HG02885 (cell line): ENCODE results near the gene STARD3.

Source experiments
- ATAC-seq: cut with Tn5 transposase; IDR thresholded peaks from one replicate; pipeline ENCODE4 v1.9.1; 2021; ENCODE audit warnings: mild to moderate bottlenecking; ENCODE audit not compliant: unreplicated experiment, poor library complexity

The STARD3 gene

DNA sequence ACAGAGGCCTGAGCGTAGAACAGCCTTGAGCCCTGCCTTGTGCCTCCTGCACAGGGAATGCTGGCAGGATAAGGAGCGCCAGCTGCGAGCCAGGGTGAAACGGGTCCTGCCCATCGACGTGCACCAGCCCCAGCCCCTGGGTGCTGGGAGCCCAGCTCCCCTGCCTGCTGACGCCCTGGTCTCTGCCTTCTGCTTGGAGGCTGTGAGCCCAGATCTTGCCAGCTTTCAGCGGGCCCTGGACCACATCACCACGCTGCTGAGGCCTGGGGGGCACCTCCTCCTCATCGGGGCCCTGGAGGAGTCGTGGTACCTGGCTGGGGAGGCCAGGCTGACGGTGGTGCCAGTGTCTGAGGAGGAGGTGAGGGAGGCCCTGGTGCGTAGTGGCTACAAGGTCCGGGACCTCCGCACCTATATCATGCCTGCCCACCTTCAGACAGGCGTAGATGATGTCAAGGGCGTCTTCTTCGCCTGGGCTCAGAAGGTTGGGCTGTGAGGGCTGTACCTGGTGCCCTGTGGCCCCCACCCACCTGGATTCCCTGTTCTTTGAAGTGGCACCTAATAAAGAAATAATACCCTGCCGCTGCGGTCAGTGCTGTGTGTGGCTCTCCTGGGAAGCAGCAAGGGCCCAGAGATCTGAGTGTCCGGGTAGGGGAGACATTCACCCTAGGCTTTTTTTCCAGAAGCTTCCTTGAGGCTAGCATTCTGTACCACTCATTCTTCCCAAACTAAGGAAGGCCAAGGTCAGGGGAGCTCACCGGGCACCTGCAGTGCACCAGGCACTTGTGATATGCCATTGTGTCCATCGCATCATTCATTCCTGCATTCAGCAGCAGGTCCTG lies 33.2 kb downstream of the STARD3 start:
- ATAC-seq = no peak

DNA sequence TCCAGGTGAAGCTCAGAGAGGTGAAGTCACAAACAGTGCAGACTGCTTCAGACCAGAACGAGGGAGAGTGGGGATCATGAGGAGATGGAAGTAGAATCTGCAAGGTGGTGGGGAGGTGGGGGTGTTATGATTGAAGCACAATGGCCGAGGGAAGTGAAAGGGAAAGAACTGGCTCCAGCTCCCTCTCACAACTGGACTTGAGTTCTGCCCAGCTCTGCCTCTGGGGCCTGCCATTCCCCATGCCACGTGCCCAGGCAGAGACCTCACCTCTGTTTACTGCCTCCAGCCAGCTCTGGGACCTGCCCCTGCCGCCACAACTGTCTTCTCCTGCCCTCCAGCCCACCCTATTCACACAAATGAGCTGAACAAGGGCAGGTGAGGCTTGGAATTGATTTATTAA lies 33.8 kb downstream of the STARD3 start:
- no peak for ATAC-seq

- no peak for ATAC-seq
Observed at GRCh38 chr17:39671651-39672521, 34.9 kb downstream of the STARD3 start.

DNA sequence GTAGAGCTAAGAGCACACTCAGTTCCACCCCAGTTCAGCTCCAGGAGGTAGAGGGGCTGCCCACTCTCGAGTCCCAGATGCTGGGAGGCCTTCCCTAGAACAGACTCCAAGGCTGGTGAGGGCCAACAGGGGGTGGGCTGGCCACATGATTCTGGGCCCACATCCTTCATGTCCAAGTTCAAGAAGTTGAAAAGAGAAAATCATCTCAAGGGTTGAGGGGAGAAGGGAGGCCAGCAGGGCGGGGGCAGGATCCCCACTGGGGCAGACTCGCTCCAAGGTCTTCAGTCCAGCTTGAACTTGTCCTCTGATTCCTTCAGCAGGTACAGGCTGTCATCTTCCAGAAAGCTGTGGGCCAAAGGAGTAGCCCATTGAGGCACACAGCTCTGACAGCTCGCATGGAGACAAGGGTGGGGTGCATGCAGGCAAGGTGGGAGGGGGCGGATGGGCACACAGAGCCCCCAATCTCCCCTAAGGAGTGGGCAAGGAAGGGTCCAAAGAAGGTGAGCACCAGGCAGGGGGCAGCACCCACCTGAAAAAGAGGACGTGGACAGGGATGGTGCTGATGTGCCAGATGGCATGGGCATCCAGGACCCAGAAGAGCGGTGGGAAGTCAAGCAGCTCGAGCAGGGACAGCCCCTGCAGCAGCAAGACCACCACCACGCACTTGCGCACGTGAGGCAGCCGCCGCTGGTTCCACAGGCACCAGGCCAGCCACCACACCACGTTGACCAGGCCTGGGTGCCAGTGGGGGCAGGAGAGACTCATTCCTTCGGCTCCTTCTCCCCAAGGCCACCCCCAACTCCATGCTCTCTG lies 35.8 kb downstream of the STARD3 start:
- no peak for ATAC-seq

DNA sequence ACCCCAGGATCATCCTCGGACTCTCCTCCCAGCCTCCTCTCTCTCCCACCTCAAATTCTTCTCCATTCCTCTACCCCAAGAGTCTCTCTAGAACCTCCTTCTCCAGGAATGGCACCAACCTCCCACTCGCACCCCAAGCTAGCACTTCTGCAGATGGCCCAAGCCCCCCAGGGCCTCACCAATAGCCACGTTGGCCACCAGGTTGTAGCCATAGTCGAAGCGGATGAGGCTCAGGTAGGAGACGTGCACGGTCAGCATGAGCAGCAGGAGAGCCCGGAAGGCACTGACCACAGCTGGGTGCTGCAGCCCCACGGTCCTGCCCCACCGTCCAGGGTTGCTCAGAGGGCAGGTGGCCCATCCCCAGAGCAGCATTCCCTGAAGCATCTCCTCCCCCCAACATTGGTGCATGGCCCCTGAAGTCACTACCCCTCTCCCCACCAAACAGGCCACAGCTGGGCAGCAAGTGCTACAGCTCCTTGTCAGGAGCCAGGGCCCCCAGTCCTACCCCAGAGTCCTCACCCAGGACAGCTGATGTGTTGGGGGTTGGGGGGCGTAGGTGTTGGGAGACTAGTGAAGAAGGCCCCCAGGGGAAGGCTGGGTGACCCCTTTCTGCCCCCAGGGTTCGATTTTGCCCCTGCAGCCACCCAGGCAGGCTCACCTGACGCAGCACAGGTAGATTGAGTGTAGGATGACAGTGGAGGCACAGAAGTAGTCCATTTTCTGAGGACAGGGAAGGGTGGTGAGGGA lies 36.6 kb downstream of the STARD3 start:
- ATAC-seq = no peak

- no peak for ATAC-seq
Observed at GRCh38 chr17:39674179-39674578, 37.2 kb downstream of the STARD3 start.

DNA sequence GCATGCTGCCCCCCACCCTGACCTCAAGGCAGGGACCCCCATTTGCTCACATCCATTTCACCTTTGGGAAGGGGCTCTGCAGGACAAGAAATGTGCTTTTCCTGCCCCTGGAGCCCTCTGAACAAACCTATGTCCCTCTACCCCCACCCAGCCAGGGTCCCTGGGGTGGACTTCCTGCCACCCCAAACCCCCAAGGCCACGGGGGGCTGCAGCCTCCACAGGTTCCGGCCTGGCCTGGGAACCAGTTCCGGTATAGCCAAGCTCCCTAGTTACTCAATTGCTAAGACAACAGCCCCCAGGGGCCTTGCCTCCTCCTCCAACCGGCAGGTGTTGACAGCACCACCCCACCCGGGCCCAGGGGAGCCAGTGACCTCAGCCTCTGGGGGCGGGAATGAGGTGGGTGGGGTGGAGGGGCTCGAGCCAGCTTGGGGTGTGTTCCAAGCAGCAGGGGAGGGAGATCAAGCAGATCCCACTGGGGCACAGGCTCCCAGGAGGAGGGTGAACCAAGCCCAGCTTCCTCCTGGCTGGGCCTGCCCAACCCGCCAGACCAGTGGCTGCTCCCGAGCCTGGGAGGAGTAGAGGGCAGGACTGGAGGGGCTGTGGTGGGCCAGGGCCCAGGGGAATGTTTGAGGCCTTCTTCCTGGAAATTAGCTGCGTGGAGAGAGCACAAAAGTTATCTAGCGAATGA lies 37.9 kb downstream of the STARD3 start:
- ATAC-seq = no peak

GRCh38 chr17:39675390-39676082 lies 38.6 kb downstream of the STARD3 start:
- ATAC-seq = no peak

GRCh38 chr17:39676198-39676819 lies 39.4 kb downstream of the STARD3 start:
- ATAC-seq = peak; percentile 53

GRCh38 chr17:39677072-39677471 lies 40.1 kb downstream of the STARD3 start:
- no peak for ATAC-seq

GRCh38 chr17:39677542-39678339 lies 40.8 kb downstream of the STARD3 start:
- ATAC-seq = no peak

DNA sequence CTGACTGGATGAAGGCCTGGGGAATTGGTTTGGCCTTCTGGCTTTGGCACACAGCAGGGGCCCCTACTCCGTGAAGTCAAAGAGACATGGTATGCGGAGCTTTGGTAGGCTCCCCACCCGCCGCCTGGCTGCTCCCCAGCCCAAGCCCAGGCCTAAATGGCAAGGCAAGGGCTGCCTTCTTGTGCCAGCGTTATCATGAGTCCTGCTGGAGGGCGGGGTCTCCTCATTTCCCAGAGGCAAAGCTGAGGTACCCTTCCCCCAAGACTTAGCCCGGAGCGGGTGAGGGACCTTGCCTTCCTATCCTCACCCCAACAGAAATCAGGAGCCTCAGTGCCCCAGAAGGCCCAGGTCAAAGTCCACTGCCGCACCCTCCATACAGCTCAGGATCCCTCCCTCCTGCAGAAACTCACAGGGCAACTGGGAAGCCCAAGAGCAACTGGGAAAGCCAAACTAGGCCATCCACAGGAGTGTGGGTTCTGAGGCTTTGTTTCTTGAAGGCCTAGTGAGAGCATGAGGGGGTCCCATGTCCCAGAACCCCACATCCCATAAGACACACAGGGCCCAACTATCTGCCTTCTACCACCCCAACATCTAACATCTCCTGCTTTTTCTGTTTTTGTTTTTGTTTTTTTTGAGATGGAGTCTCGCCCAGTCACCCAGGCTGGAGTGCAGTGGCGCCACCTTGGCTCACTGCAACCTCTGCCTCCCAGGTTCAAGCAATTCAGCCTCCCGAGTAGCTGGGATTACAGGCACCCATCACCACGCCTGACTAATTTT lies 41.6 kb downstream of the STARD3 start:
- ATAC-seq = no peak

GRCh38 chr17:39679521-39680192 lies 42.7 kb downstream of the STARD3 start:
- no peak for ATAC-seq

DNA sequence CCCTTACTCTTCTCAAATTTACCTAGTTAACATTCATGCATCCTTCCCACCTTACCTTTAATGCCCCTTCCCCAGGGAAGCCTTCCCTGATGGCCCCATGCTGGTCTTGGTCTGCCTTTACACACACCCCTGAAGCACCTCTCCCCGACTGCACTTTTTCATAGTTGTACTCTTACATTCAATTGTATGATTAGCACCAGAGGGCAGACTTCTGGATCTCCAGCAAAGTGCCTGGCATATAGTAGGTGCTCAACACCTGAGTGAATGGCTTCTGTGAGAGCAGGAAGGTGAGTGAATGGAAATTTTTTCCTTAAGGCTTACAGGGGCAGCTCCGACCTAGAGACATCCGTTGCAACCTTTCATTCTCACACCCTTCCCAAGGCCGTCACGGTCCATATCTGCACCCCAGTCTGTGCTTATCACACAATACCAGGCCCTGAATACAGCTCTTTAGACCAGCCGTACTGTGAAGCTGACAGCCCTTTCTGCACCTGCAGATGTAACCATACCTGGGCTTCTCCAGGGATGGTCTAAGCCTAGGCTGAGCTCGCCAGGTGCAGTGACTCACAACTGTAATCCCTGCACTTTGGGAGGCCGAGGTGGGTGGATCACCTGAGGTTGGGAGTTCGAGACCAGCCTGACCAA lies 46.5 kb downstream of the STARD3 start:
- ATAC-seq = no peak

- ATAC-seq = no peak
Observed at GRCh38 chr17:39684369-39685192, 47.6 kb downstream of the STARD3 start.
